Kidney capillary endothelial cell (primary cell): ENCODE measurements around the gene CNDP1.
A peak's percentile ranks its signal among the peaks of the same experiment; 100 is the strongest.
"Not testable (repeated sequence)": the region's sequence is repeated elsewhere in the genome, so short reads cannot be mapped to it uniquely, and the experiment has no call there.

Experiments used
- DNase-seq: peaks from one replicate; pipeline ENCODE4 v3.0.0-alpha.2; 2018; ENCODE audit warnings: low spot score

CNDP1 gene

GRCh38 chr18:74546751-74547530, 12.6 kb downstream of the CNDP1 start:
- DNase-seq: peak; percentile 51

GRCh38 chr18:74547860-74548259, 13.6 kb downstream of the CNDP1 start:
- no peak for DNase-seq

GRCh38 chr18:74549591-74550104, 15.3 kb downstream of the CNDP1 start:
- DNase-seq: no peak

GRCh38 chr18:74550886-74551285, 16.6 kb downstream of the CNDP1 start:
- no peak for DNase-seq

- DNase-seq: no peak
Observed at GRCh38 chr18:74551452-74551851, 17.2 kb downstream of the CNDP1 start.

GRCh38 chr18:74551936-74552555, 17.7 kb downstream of the CNDP1 start:
- peak; percentile 77 for DNase-seq

GRCh38 chr18:74556126-74556525, 21.8 kb downstream of the CNDP1 start:
- DNase-seq: no peak

GRCh38 chr18:74558096-74558495, 23.8 kb downstream of the CNDP1 start:
- DNase-seq: no peak

GRCh38 chr18:74562131-74562730, 27.9 kb downstream of the CNDP1 start:
- DNase-seq: no peak

- DNase-seq: no peak
Observed at GRCh38 chr18:74562775-74563174, 28.5 kb downstream of the CNDP1 start.

- no peak for DNase-seq
Observed at GRCh38 chr18:74563999-74564398, 29.7 kb downstream of the CNDP1 start.

GRCh38 chr18:74565164-74565563, 30.9 kb downstream of the CNDP1 start:
- not testable (repeated sequence) for DNase-seq

- not testable (repeated sequence) for DNase-seq
Observed at GRCh38 chr18:74565993-74566392, 31.7 kb downstream of the CNDP1 start.

GRCh38 chr18:74567822-74568221, 33.5 kb downstream of the CNDP1 start:
- no peak for DNase-seq

- no peak for DNase-seq
Observed at GRCh38 chr18:74569401-74569800, 35.1 kb downstream of the CNDP1 start.

GRCh38 chr18:74570266-74570665, 36.0 kb downstream of the CNDP1 start:
- DNase-seq: no peak

- DNase-seq: no peak
Observed at GRCh38 chr18:74571895-74572680, 37.8 kb downstream of the CNDP1 start.

- DNase-seq: no peak
Observed at GRCh38 chr18:74573053-74573452, 38.8 kb downstream of the CNDP1 start.

GRCh38 chr18:74574916-74575315, 40.6 kb downstream of the CNDP1 start:
- DNase-seq: no peak

- DNase-seq: no peak
Observed at GRCh38 chr18:74577019-74577418, 42.7 kb downstream of the CNDP1 start.

- DNase-seq: no peak
Observed at GRCh38 chr18:74579496-74580065, 45.3 kb downstream of the CNDP1 start.

- DNase-seq: no peak
Observed at GRCh38 chr18:74582642-74583041, 48.3 kb downstream of the CNDP1 start.
